ENCODE data around the gene GATB. TPM values are rescaled to one million over a fixed set of nuclear protein-coding genes. Genes with fewer than 3 reads are reported as not detected.
A peak's percentile ranks its signal among the peaks of the same experiment; 100 is the strongest.

The GATB gene
- total and polyA plus RNA-seq, 2 donors (not counting 3 experiments of a cell fraction or from before 2014, with no cell fraction given) = 14.4 to 17.7 TPM

- peak; percentile 40 for FAIRE-seq
- CTCF ChIA-PET = interaction anchor here (1.0 to 1.4 kb wide), 2 partner anchors 12 to 17 kb away, joined by 3 to 4 read pairs; no protein-coding TSS in a partner anchor
- Histone ChIP-seq H3K36me3 (ENCODE audit: control insufficient read depth in 2 of 2, extremely low read depth in 1 of 2, insufficient read depth in 2 of 2, low read length in 2 of 2) (no peaks in the 10 kb centered on the region), H3K4me1 (ENCODE audit: control insufficient read depth, extremely low read depth, insufficient read depth, low read length) (peaks cover 5% of the 10 kb centered on the region), H4K20me1 (replicated peaks; ENCODE audit: control insufficient read depth, extremely low read depth, insufficient read depth, low read length) (no peaks in the 10 kb centered on the region), H3K9ac (replicated peaks; ENCODE audit: extremely low read depth, insufficient read depth, low read length) (no peak overlapping the region), H3K27ac (ENCODE audit: insufficient read depth, low read depth, low read length) (no peak overlapping the region), H3K79me2 (ENCODE audit: control insufficient read depth, insufficient read depth, low read length) (no peaks in the 10 kb centered on the region), H3K4me3 (replicated peaks in 1 of 3; ENCODE audit: insufficient read depth in 1 of 3, low read depth in 1 of 3, low read length in 3 of 3) (no peak overlapping the region), H3K9me1 (replicated peaks; ENCODE audit: control insufficient read depth, extremely low read depth, insufficient read depth, low read length) (no peaks in the 10 kb centered on the region), H3K9me3 (replicated peaks; ENCODE audit: control insufficient read depth, insufficient read depth, low read length) (no peaks in the 10 kb centered on the region), H2AFZ (ENCODE audit: low read depth, low read length) (no peak overlapping the region), H3K4me2 (ENCODE audit: insufficient read depth, low read length) (no peak overlapping the region), H3K27me3 (ENCODE audit: control insufficient read depth in 2 of 2, insufficient read depth in 2 of 2, low read length in 2 of 2) (no peaks in the 10 kb centered on the region)
- TF ChIP-seq GATA2 (IDR thresholded peaks at IDR 0.05; ENCODE audit: insufficient read depth, insufficient read length, low read depth, low read length) (no peak), EZH2 (IDR thresholded peaks at IDR 0.05; ENCODE audit: borderline replicate concordance, low read depth, low read length, severe bottlenecking) (no peak), MYC (IDR thresholded peaks at IDR 0.05; ENCODE audit: low read depth, low read length) (no peak), POLR2AphosphoS5 (IDR thresholded peaks at IDR 0.05; ENCODE audit: insufficient read depth, low read depth, low read length) (no peak), FOS (IDR thresholded peaks at IDR 0.05; ENCODE audit: borderline replicate concordance, insufficient read depth, low read length) (no peak), POLR2A (IDR thresholded peaks at IDR 0.05; ENCODE audit: low read depth, low read length) (no peak), JUN (IDR thresholded peaks at IDR 0.05; ENCODE audit: borderline replicate concordance, insufficient read depth, insufficient read length, low read depth) (no peak)
- TF ChIP-seq, protein P1, sequence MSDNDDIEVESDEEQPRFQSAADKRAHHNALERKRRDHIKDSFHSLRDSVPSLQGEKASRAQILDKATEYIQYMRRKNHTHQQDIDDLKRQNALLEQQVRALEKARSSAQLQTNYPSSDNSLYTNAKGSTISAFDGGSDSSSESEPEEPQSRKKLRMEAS (IDR thresholded peaks at IDR 0.05; ENCODE audit: insufficient read depth, insufficient read length) = no peak
- TF ChIP-seq, protein P2, sequence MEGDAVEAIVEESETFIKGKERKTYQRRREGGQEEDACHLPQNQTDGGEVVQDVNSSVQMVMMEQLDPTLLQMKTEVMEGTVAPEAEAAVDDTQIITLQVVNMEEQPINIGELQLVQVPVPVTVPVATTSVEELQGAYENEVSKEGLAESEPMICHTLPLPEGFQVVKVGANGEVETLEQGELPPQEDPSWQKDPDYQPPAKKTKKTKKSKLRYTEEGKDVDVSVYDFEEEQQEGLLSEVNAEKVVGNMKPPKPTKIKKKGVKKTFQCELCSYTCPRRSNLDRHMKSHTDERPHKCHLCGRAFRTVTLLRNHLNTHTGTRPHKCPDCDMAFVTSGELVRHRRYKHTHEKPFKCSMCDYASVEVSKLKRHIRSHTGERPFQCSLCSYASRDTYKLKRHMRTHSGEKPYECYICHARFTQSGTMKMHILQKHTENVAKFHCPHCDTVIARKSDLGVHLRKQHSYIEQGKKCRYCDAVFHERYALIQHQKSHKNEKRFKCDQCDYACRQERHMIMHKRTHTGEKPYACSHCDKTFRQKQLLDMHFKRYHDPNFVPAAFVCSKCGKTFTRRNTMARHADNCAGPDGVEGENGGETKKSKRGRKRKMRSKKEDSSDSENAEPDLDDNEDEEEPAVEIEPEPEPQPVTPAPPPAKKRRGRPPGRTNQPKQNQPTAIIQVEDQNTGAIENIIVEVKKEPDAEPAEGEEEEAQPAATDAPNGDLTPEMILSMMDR (IDR thresholded peaks at IDR 0.05; ENCODE audit: extremely low read depth in 1 of 2, insufficient read depth in 1 of 2, low read depth in 1 of 2, low read length in 2 of 2) = no peak
- peak; percentile 58 for DNase-seq (ENCODE audit: low read depth, low spot score)
- intact Hi-C loops (cut with micrococcal nuclease) = no loop called here
- BruUV-seq (replicated peaks) = no TSS peak
- POLR2A ChIA-PET = no interaction called here
- dilution Hi-C loops (cut with MboI; ENCODE audit: extremely low pct_ligation_motif_present, low sequenced_read_pairs) = no loop called here
These were observed 67.8 kb downstream of the GATB start for GRCh38 chr4:151692821-151693673.
